Kidney (tissue), 14 donors: ENCODE results near the gene MEF2A. TPM values are rescaled to one million over a fixed set of nuclear protein-coding genes. Genes with fewer than 3 reads are reported as not detected.

Experiments
- DNase-seq, 5 donors: peaks; one replicate each; pipeline ENCODE4 v3.0.0-alpha.2; 2013 to 2020
- FAIRE-seq: peaks from 2 replicates; lab custom pipeline; 2012; peaks lifted over from hg19 to GRCh38; lab: Jason Lieb, UNC
- H3K27ac ChIP-seq, 2 donors: one replicate each; pipeline ENCODE4 v1.7.0; 2013; ENCODE audit warnings: low read depth in 2 of 2, low read length in 2 of 2, inconsistent platforms in 1 of 2
- H3K27me3 ChIP-seq: one replicate; pipeline ENCODE4 v1.7.1; 2013; ENCODE audit warnings: low read length, inconsistent platforms; ENCODE audit not compliant: control insufficient read depth, insufficient read depth
- H3K36me3 ChIP-seq, 3 donors: one replicate each; pipeline versions ENCODE4 v1.7.0 to v1.7.1; 2013; ENCODE audit warnings: low read length in 3 of 3, control low read depth in 1 of 3, inconsistent platforms in 1 of 3; ENCODE audit not compliant: insufficient read depth in 3 of 3, control insufficient read depth in 2 of 3
- H3K4me1 ChIP-seq, 3 donors: one replicate each; pipeline versions ENCODE4 v1.7.0 to v1.7.1; 2013; ENCODE audit warnings: low read length in 3 of 3, inconsistent platforms in 1 of 3, low read depth in 1 of 3; ENCODE audit not compliant: control insufficient read depth in 2 of 3, insufficient read depth in 2 of 3
- H3K4me3 ChIP-seq, 3 donors: one replicate each; pipeline versions ENCODE4 v1.7.0 to v1.8.1; 2013; ENCODE audit warnings: low read length in 3 of 3, control low read depth in 1 of 3, inconsistent platforms in 1 of 3
- H3K9ac ChIP-seq, 3 donors: one replicate each; pipeline versions ENCODE4 v1.7.0 to v1.7.1; 2013; ENCODE audit warnings: low read length in 3 of 3, control low read depth in 1 of 3, inconsistent platforms in 1 of 3
- H3K9me3 ChIP-seq, 3 donors: one replicate each; pipeline versions ENCODE4 v1.7.0 to v1.7.1; 2013; ENCODE audit warnings: low read length in 3 of 3, control low read depth in 1 of 3, inconsistent platforms in 1 of 3; ENCODE audit not compliant: control insufficient read depth in 2 of 3, insufficient read depth in 1 of 3
- intact Hi-C: fragments of 100-400 bp; cut with DNase I; formaldehyde crosslinking; loops from one replicate; pipeline ENCODE4 v1.11.1; 2022
- polyA plus RNA-seq: library from polyadenylated mRNA; stranded (reverse); fragments of 350-450 nt; fragmentation: Illumina TruSeq; extraction: RNeasy Lipid Tissue Mini Kit (QIAGEN cat#74804); gene quantifications from one replicate; pipeline ENCODE4 v1.2.3, GENCODE V29; 2014; ENCODE audit warnings: low read depth, low replicate concordance; ENCODE audit not compliant: insufficient read depth
- total RNA-seq: library from RNA; stranded (reverse); fragmentation: NEBNext Ultra II Directional; extraction: Animal tissue kit (Norgen Biotek cat#: 25700); gene quantifications from one replicate; pipeline ENCODE4 v1.2.1, GENCODE V29; 2021
- TF ChIP-seq, protein P1 (sequence below): IDR thresholded peaks from 3 replicates; pipeline ENCODE4 v1.5.1; 2012; ENCODE audit warnings: mild to moderate bottlenecking, moderate library complexity, borderline replicate concordance; ENCODE audit not compliant: insufficient read depth; ENCODE audit errors: extremely low read depth
- donor health status: control.
- donor health status: control.
- donor health status: control.
- donor health status: control.
- donor health status: control.
- donor health status: DM: yes; HTN: yes; CAD: no.
- donor health status: Normal renal cell carcinoma (clear cell type).

The MEF2A gene
- total and polyA plus RNA-seq, 2 donors from 2014 or later, result 20.8 to 82.2 TPM

GRCh38 chr15:99537344-99537743, 28.4 kb upstream of the MEF2A start:
- no peak overlapping the region for H3K4me3 ChIP-seq
- DNase-seq, result peak in 1 of 5 donors; percentile 81
- H3K27me3 ChIP-seq, result no peaks in the 10 kb centered on the region
- no peak overlapping the region for H3K27ac ChIP-seq
- H3K9ac ChIP-seq, result no peak overlapping the region
- TF ChIP-seq, protein P1, sequence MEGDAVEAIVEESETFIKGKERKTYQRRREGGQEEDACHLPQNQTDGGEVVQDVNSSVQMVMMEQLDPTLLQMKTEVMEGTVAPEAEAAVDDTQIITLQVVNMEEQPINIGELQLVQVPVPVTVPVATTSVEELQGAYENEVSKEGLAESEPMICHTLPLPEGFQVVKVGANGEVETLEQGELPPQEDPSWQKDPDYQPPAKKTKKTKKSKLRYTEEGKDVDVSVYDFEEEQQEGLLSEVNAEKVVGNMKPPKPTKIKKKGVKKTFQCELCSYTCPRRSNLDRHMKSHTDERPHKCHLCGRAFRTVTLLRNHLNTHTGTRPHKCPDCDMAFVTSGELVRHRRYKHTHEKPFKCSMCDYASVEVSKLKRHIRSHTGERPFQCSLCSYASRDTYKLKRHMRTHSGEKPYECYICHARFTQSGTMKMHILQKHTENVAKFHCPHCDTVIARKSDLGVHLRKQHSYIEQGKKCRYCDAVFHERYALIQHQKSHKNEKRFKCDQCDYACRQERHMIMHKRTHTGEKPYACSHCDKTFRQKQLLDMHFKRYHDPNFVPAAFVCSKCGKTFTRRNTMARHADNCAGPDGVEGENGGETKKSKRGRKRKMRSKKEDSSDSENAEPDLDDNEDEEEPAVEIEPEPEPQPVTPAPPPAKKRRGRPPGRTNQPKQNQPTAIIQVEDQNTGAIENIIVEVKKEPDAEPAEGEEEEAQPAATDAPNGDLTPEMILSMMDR, result no peak
- H3K4me1 ChIP-seq, result no peaks in the 10 kb centered on the region
- FAIRE-seq, result no peak
- H3K9me3 ChIP-seq, result no peaks in the 10 kb centered on the region
- no peaks in the 10 kb centered on the region for H3K36me3 ChIP-seq
- intact Hi-C loops, result no loop called here

- Histone ChIP-seq H3K4me1 (no peaks in the 10 kb centered on the region), H3K9me3 (no peaks in the 10 kb centered on the region), H3K27ac (no peak overlapping the region), H3K4me3 (no peak overlapping the region), H3K36me3 (no peaks in the 10 kb centered on the region), H3K27me3 (no peaks in the 10 kb centered on the region), H3K9ac (no peak overlapping the region)
- no peak for FAIRE-seq
- TF ChIP-seq, protein P1, result no peak
- intact Hi-C loops, result no loop called here
- DNase-seq, result no peak
Measured at GRCh38 chr15:99538261-99538660, 27.5 kb upstream of the MEF2A start.

DNA sequence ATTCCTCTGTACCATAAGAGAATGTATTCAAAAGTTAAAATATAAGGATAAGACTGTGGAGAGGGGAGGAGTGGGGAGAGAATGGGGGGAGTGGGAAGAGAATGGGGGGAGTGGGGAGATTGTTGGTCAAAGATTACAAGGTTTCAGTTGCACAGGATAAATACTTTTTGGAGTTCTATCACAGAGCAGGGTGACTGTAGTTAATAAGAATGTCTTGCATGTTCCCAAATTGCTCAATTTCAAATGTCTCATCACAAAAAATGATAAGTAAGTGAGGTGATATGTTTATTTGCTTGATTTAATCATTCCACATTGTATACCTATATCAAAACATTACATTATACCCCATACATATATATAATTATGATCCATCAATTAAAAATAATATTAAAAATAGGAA, 23.0 kb upstream of the MEF2A start:
- Histone ChIP-seq H3K9me3 (no peaks in the 10 kb centered on the region), H3K4me3 (no peak overlapping the region), H3K27ac (no peak overlapping the region), H3K36me3 (no peaks in the 10 kb centered on the region), H3K9ac (no peak overlapping the region), H3K27me3 (no peaks in the 10 kb centered on the region), H3K4me1 (no peaks in the 10 kb centered on the region)
- TF ChIP-seq, protein P1, result no peak
- DNase-seq (no peak), FAIRE-seq (no peak)
- intact Hi-C loops, result no loop called here

- Histone ChIP-seq H3K27me3 (no peaks in the 10 kb centered on the region), H3K4me3 (no peak overlapping the region), H3K27ac (no peak overlapping the region), H3K4me1 (no peaks in the 10 kb centered on the region), H3K9me3 (no peaks in the 10 kb centered on the region), H3K9ac (no peak overlapping the region), H3K36me3 (no peaks in the 10 kb centered on the region)
- DNase-seq, result no peak
- TF ChIP-seq, protein P1, result no peak
- intact Hi-C loops, result no loop called here
- no peak for FAIRE-seq
Measured at GRCh38 chr15:99545605-99546004, 20.2 kb upstream of the MEF2A start.
